Ishikawa (cell line): Measurements from ENCODE around the gene SLC4A1AP.

Experiments used
- CEBPB ChIP-seq: IDR thresholded peaks from 2 replicates; pipeline ENCODE4 v1.6.1; 2012
- EP300 ChIP-seq: IDR thresholded peaks from 2 replicates; pipeline ENCODE4 v1.6.1; 2012; ENCODE audit warnings: borderline replicate concordance
- NFIC ChIP-seq: IDR thresholded peaks from 2 replicates; pipeline ENCODE4 v1.6.1; 2012
- TAF1 ChIP-seq: IDR thresholded peaks from 2 replicates; pipeline ENCODE4 v1.6.1; 2012; ENCODE audit warnings: low read depth, mild to moderate bottlenecking
- TEAD4 ChIP-seq: IDR thresholded peaks from 2 replicates; pipeline ENCODE4 v1.6.1; 2012
- YY1 ChIP-seq: IDR thresholded peaks from 2 replicates; pipeline ENCODE4 v1.6.1; 2012; ENCODE audit warnings: low read depth
- TF ChIP-seq, protein P1 (sequence below): IDR thresholded peaks from 2 replicates; pipeline ENCODE4 v1.6.1; 2012
- TF ChIP-seq, protein P2 (sequence below): IDR thresholded peaks from 2 replicates; pipeline ENCODE4 v1.6.1; 2012
- TF ChIP-seq, protein P3 (sequence below): IDR thresholded peaks from 2 replicates; pipeline ENCODE4 v1.6.1; 2012; ENCODE audit warnings: low read depth, mild to moderate bottlenecking

DNA sequence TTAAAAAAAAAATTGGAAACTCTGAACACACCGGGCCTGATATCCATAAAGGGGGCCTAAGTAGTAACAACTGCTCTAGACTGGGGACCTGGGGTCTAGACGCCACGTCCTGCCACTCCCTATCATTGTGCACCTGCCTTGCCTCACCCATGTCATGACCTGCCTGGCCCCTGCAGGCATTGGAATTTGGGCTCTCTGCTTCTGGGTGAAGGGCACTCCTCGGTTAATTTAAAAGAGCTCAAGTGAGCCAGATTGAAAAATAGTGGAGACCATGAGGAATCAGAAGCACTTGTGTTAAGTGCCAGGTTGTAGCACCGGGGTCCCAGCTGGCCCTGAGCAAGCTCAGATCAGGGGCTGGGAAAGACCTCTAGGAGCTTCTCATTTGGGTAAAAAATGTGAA, 48.1 kb downstream of the SLC4A1AP start:
- TF ChIP-seq, protein P1, sequence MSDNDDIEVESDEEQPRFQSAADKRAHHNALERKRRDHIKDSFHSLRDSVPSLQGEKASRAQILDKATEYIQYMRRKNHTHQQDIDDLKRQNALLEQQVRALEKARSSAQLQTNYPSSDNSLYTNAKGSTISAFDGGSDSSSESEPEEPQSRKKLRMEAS: no peak
- TF ChIP-seq, protein P2, sequence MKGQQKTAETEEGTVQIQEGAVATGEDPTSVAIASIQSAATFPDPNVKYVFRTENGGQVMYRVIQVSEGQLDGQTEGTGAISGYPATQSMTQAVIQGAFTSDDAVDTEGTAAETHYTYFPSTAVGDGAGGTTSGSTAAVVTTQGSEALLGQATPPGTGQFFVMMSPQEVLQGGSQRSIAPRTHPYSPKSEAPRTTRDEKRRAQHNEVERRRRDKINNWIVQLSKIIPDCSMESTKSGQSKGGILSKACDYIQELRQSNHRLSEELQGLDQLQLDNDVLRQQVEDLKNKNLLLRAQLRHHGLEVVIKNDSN: no peak
- TF ChIP-seq YY1 (no peak), TAF1 (no peak), TEAD4 (no peak), EP300 (no peak), NFIC (no peak), CEBPB (no peak)
- TF ChIP-seq, protein P3, sequence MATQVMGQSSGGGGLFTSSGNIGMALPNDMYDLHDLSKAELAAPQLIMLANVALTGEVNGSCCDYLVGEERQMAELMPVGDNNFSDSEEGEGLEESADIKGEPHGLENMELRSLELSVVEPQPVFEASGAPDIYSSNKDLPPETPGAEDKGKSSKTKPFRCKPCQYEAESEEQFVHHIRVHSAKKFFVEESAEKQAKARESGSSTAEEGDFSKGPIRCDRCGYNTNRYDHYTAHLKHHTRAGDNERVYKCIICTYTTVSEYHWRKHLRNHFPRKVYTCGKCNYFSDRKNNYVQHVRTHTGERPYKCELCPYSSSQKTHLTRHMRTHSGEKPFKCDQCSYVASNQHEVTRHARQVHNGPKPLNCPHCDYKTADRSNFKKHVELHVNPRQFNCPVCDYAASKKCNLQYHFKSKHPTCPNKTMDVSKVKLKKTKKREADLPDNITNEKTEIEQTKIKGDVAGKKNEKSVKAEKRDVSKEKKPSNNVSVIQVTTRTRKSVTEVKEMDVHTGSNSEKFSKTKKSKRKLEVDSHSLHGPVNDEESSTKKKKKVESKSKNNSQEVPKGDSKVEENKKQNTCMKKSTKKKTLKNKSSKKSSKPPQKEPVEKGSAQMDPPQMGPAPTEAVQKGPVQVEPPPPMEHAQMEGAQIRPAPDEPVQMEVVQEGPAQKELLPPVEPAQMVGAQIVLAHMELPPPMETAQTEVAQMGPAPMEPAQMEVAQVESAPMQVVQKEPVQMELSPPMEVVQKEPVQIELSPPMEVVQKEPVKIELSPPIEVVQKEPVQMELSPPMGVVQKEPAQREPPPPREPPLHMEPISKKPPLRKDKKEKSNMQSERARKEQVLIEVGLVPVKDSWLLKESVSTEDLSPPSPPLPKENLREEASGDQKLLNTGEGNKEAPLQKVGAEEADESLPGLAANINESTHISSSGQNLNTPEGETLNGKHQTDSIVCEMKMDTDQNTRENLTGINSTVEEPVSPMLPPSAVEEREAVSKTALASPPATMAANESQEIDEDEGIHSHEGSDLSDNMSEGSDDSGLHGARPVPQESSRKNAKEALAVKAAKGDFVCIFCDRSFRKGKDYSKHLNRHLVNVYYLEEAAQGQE: no peak
